ENCODE measurements around the gene RBM5. TPM values are rescaled to one million over a fixed set of nuclear protein-coding genes. Genes with fewer than 3 reads are reported as not detected.

The RBM5 gene
- total RNA-seq, 2 donors from 2014 or later: 139 to 308 TPM

GRCh38 chr3:50138266-50139200 lies 49.8 kb downstream of the RBM5 start:
- Histone ChIP-seq H3K4me1 (no peaks in the 10 kb centered on the region), H3K27ac (no peak overlapping the region), H3K27me3 (no peaks in the 10 kb centered on the region), H3K4me3 (no peak overlapping the region), H3K36me3 (replicated peaks in 1 of 2; ENCODE audit: insufficient read depth in 1 of 2, low read depth in 2 of 2) (no peaks in the 10 kb centered on the region), H3K9me3 (no peaks in the 10 kb centered on the region)
- ATAC-seq (no peak), DNase-seq (no peak)
- intact Hi-C loops (cut with DNase I): no loop called here
- TF ChIP-seq POLR2A (IDR thresholded peaks at IDR 0.05) (no peak), CTCF (IDR thresholded peaks at IDR 0.05) (no peak)
- WGBS, 2 donors: 26 to 32% methylated on average over 13 of the region's 13 CpGs

- TF ChIP-seq CTCF (IDR thresholded peaks at IDR 0.05) (no peak), POLR2A (IDR thresholded peaks at IDR 0.05) (no peak)
- no peaks in the 10 kb centered on the region for H3K27me3 ChIP-seq
- H3K4me1 ChIP-seq: no peaks in the 10 kb centered on the region
- ATAC-seq (no peak), DNase-seq (no peak)
- no peak overlapping the region for H3K4me3 ChIP-seq
- no peaks in the 10 kb centered on the region for H3K9me3 ChIP-seq
- H3K36me3 ChIP-seq (replicated peaks in 1 of 2; ENCODE audit: insufficient read depth in 1 of 2, low read depth in 2 of 2): no peaks in the 10 kb centered on the region
- H3K27ac ChIP-seq: no peak overlapping the region
- 60% methylated on average over 6 of the region's 6 CpGs; no CpG with 5 or more reads in 1 of the 2 donors for WGBS, 2 donors
- intact Hi-C loops (cut with DNase I): no loop called here
Observed at GRCh38 chr3:50139308-50139707, 50.6 kb downstream of the RBM5 start.

- H3K4me3 ChIP-seq: no peak overlapping the region
- no peaks in the 10 kb centered on the region for H3K9me3 ChIP-seq
- H3K36me3 ChIP-seq (replicated peaks in 1 of 2; ENCODE audit: insufficient read depth in 1 of 2, low read depth in 2 of 2): no peaks in the 10 kb centered on the region
- no peaks in the 10 kb centered on the region for H3K27me3 ChIP-seq
- no peak overlapping the region for H3K27ac ChIP-seq
- ATAC-seq: no peak
- intact Hi-C loops (cut with DNase I): no loop called here
- WGBS, 2 donors: 82% methylated on average over 13 of the region's 13 CpGs; no CpG with 5 or more reads in 1 of the 2 donors
- no peak for DNase-seq
- H3K4me1 ChIP-seq: no peaks in the 10 kb centered on the region
- no peak for TF ChIP-seq POLR2A (IDR thresholded peaks at IDR 0.05)
Observed at GRCh38 chr3:50139718-50140423, 51.2 kb downstream of the RBM5 start.

- ATAC-seq: no peak
- H3K36me3 ChIP-seq (replicated peaks in 1 of 2; ENCODE audit: insufficient read depth in 1 of 2, low read depth in 2 of 2): no peaks in the 10 kb centered on the region
- H3K27ac ChIP-seq: no peak overlapping the region
- WGBS, 2 donors: 91 to 94% methylated on average over 12 of the region's 12 CpGs
- DNase-seq: no peak
- H3K4me1 ChIP-seq: no peaks in the 10 kb centered on the region
- no peak overlapping the region for H3K4me3 ChIP-seq
- no peaks in the 10 kb centered on the region for H3K9me3 ChIP-seq
- no peaks in the 10 kb centered on the region for H3K27me3 ChIP-seq
- TF ChIP-seq POLR2A (IDR thresholded peaks at IDR 0.05): no peak
- TF ChIP-seq CTCF (IDR thresholded peaks at IDR 0.05): no peak
- intact Hi-C loops (cut with DNase I): no loop called here
Observed at GRCh38 chr3:50140990-50141389, 52.3 kb downstream of the RBM5 start.

- intact Hi-C loops (cut with DNase I): no loop called here
- Histone ChIP-seq H3K27ac (no peak overlapping the region), H3K27me3 (no peaks in the 10 kb centered on the region), H3K36me3 (replicated peaks in 1 of 2; ENCODE audit: insufficient read depth in 1 of 2, low read depth in 2 of 2) (no peaks in the 10 kb centered on the region), H3K4me1 (peaks cover 5% of the 10 kb centered on the region), H3K4me3 (no peak overlapping the region), H3K9me3 (no peaks in the 10 kb centered on the region)
- DNase-seq: no peak
- ATAC-seq: no peak
- WGBS, 2 donors: 86 to 93% methylated on average over 2 to 3 of the region's 3 CpGs
- TF ChIP-seq POLR2A (IDR thresholded peaks at IDR 0.05): no peak
- no peak for TF ChIP-seq CTCF (IDR thresholded peaks at IDR 0.05)
Observed at GRCh38 chr3:50146316-50146901, 57.7 kb downstream of the RBM5 start.
